Daoy (cell line): Measurements from ENCODE around the gene ODAD4. TPM values are rescaled to one million over a fixed set of nuclear protein-coding genes. Genes with fewer than 3 reads are reported as not detected.
A peak's percentile ranks its signal among the peaks of the same experiment; 100 is the strongest.

Experiments
- DNase-seq: peaks from one replicate; pipeline ENCODE4 v3.0.0-alpha.2; 2015; ENCODE audit warnings: low read depth
- total RNA-seq: library from RNA; depleted of rRNA; stranded (reverse); fragments of >200 nt; shearing (Covaris generic); gene quantifications from 2 replicates; pipeline ENCODE4 v1.2.3, GENCODE V29; 2014

Gene ODAD4
- total RNA-seq, 1 experiment from 2014 or later, result 2.8 TPM

DNA sequence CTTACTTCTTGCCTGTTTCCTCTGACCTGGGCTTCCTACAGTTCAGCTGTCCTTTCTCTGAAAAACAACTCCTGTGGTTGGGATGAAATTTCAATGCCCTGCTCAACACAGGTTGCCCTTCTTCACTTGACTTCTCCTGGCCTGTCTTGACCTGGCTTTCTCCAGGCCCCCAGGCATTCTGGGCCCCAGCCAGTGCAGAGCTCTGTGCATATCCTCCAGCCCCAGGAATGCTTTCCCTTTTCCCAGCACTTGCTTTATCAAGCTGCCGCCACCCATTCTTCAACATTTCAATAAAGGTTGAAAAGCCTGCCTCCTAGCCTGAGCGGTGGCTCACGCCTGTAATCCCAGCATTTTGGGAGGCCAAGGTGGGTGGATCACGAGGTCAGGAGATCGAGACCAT, 10.8 kb downstream of the ODAD4 start:
- no peak for DNase-seq

- no peak for DNase-seq
Measured at GRCh38 chr17:41942626-41943373, 12.4 kb downstream of the ODAD4 start.

- peak; percentile 24 for DNase-seq
Measured at GRCh38 chr17:41943492-41943891, 13.1 kb downstream of the ODAD4 start.

GRCh38 chr17:41944943-41945342, 14.5 kb downstream of the ODAD4 start:
- no peak for DNase-seq

DNA sequence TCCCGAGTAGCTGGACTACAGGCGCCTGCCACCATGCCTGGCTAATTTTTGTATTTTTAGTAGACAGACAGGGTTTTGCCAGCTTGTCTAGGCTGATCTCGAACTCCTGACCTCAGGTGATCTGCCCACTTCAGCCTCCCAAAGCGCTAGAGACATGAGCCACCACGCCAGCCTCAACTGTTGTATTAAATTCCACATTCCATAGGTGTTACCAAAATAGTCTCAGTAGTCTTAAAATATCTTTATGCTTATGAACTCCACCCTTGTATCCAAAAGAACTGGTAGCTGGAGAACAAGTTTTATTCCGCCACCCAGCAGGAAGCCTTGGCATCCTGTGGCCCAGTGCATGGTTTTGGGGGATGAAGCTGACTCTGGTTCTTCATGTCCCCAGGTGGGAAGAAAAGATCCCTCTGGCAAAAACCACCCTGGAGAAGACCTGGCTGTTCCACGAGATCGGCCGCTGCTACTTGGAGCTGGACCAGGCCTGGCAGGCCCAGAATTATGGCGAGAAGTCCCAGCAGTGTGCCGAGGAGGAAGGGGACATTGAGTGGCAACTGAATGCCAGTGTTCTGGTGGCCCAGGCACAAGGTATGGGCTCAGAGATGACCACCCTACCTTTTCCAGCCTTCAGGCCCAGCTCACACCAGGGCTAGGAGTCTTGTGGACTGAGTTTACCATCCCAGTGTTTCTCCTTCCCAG, 18.5 kb downstream of the ODAD4 start:
- no peak for DNase-seq

GRCh38 chr17:41956522-41956921, 26.1 kb downstream of the ODAD4 start:
- DNase-seq, result peak; percentile 75

GRCh38 chr17:41957031-41957868, 26.8 kb downstream of the ODAD4 start:
- DNase-seq, result peak; percentile 49

DNA sequence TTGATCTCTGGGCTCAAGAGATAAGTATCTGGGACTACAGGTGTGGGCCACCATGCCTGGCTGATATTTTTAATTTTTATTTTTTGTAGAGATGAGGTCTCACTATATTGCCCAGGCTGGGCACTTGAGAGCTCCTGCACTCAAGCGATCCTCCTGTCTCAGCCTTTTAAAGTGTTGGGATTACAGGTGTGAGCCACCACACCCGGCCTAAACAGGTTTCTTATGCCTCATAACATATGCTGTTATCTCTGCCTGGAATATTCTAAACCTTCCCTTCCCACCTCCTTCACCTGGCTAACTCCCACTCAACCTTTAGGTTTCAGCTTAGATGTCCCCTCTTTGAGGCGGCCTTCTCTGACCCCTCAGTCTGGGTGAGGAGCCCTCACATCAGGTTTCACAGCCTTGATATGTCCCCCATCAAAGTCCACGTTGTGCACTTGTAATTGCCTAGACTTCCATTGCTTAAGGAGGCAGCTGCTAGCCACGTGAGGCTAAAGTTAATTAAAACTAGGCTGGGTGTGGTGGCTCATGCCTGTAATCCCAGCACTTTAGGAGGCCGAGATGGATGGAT, 27.5 kb downstream of the ODAD4 start:
- no peak for DNase-seq

DNA sequence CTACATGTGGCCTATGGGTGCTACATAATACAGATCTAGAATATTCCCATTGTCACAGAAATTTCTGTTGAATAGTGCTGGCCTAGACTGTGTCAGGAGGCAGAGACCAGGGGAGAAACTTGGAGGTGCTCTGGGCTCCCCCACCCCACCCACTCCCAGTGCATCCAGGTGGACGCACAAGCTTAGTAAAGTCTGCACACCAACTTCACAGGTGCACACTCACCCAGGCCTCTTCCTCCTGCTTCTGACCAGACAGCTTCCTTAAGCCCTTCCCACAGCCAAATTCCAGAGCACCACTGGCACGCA, 28.6 kb downstream of the ODAD4 start:
- DNase-seq, result no peak

- peak; percentile 61 for DNase-seq
Measured at GRCh38 chr17:41959336-41960095, 29.1 kb downstream of the ODAD4 start.

DNA sequence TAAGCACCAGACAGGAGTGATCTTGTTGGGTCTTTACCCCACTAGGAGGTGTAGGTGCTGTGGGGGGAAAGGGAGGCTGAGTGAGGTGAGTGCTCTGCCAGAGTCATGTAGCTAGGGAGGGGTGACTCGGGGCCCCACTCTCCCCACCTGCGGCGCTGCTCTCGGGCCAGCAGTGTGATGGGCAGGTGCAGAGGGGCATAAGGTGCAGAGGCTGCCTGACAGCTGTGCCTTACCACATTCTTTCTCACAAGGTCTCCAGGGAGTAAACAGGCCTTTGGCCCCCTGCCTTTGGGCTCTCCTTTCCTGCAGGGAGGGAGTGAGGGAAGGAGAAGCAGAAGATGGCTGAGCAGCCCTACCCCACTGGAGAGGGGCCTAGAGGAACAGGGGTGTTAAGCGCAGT, 31.7 kb downstream of the ODAD4 start:
- no peak for DNase-seq

DNA sequence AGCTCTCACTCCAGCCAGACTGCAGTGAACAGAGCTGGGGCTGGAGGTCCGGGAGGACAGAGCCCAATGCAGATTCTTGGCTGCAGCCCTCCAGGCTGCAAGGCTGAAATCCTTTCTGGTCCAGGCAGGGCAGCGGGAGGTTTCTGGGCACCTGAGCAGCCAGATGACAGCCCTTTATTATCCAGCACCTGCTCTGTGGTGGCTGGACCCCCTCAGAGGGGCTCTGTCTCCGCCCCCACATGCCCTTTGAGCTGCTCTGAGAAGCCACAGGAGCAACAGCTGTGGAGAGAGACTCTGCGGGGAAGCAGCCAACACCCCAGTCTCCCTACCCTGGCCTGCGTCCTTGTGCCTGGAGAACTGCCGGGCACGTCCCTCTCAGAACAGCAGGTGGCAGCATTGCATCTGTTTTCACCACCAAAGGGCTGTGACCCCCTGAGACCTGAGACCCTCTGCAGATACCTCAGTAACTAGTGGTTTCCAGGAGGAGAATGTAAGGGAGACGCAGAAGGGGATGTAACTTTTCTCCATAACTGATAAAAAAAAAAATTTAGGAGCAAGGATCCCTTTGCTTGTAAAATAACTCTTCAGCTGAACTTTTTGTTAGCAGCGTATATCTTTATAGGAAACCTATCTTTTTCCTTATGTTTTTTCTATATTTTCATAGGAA, 32.5 kb downstream of the ODAD4 start:
- DNase-seq, result peak; percentile 67

DNA sequence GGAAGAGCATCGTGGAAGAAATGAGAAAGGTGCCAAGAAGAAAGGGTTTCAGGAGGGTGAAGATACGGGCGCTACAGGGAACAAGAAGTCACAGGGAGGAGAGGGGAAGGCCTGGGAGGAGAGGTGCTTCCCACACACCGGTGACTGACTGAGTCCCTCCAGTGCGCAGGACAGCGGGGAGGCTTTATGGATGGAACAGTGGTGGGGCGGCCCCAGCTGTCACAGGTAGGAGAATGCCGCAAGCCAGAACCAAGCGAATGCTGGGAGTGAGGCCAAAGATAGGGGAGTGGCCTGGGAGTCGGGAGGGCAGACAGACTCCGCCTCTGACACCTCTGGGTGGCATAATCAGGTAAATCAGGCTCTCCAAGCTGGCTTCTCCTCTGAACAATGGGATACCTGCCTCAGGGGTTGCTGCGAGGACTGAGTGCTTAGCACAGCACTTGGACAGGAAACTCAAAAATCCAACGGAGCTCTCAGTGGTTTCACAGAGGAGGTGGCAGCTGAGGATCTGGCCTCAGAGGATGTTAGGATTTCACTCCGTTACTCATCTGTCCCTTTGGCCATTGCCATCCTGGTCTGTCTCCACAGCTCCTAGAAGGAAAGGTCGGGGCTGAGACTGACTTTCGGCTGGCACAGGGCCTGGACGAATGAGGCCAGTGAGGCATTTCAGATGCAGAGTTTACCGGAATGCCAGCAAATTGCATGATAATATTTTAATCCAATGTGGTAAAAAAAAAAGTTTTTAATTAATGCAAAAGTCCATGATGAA, 35.5 kb downstream of the ODAD4 start:
- peak; percentile 44 for DNase-seq

- peak; percentile 92 for DNase-seq
Measured at GRCh38 chr17:41966463-41967140, 36.2 kb downstream of the ODAD4 start, which contains the start of gene CNP. Gene CNP, plus strand, starts transcription at chr17:41966795. Its CDS starts 90 bp downstream, at chr17:41966885.

- peak; percentile 32 for DNase-seq
Measured at GRCh38 chr17:41967141-41967920, 36.9 kb downstream of the ODAD4 start.

GRCh38 chr17:41967921-41968578, 37.6 kb downstream of the ODAD4 start:
- DNase-seq, result no peak

DNA sequence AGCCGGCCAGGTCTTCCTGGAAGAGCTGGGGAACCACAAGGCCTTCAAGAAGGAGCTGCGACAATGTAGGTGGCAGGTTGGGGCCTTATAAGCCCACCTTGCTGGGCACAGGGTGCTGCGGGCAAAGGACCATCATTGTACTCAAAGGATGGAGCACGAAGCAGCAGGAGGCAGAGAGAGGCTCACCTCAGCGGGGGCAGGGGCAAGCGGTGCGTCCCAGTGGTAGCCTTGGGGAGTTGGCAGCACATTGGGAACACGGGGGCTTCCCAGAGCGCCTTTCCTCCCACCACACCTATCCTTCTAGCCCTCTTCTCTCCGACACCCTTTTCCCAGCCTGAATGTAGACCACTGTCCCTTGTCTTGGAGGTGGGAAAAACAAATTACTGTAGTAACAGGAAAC, 38.3 kb downstream of the ODAD4 start:
- DNase-seq, result no peak

- no peak for DNase-seq
Measured at GRCh38 chr17:41970901-41971331, 40.5 kb downstream of the ODAD4 start.
